T-helper 2 cell (primary cell): Measurements from ENCODE around the gene LRRC4B.

Source experiments
- DNase-seq, 5 experiments: peaks; one replicate each; pipeline versions ENCODE4 v3.0.0 to v3.0.0-alpha.2; 2012 to 2022

Gene LRRC4B

DNA sequence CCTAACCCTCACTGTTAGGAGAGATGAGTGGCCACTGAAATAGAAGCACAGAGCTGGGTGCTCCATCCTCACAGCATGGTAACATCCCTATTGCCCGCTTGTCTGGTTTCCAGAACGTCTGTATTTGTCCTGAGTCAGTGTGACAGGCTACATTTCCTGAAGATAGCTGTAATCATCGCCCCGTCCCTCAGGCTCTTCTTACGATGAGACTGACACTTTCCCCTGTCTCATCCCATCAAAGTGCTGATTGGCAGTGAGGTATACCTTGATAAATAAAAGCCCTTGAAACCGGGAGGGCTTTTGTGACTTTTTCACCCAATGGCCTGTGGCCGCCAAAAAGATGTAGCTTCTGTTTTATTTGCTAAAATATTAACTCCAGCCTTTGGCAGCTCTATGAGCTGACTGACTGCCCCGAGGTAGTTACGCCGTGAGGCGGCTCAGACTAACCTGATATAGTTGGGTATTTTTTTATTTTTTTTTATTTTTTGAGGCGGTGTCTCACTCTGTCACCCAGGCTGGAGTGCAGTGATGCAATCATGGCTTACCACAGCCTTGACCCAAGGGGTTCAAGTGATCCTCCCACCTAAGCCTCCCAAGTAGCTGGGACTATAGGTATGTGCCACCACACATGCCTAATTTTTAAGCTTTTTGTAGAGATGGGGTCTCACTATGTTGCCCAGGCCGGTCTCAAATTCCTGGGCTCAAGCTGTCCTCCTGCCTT lies 5.7 kb upstream of the LRRC4B start:
- no peak for DNase-seq

DNA sequence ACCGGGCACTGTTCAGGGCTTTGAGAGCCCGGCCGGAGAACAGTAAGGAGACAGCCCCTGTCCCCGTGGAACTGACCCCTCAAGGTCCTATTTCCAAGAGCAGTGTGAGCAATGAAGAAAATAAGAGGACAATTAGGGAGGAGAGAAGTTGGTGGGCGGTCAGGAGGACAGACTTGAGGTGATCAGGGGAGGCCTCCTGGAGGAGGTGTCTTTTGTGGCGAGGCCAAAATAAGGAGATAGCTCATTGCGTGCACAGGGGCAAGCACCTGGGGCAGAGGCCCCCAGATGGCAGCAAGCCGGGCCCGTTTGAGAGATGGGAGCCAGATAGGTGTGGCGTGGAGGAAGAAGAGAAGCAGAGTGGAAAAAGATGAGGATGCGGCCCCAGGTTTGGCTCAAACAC lies 2.8 kb upstream of the LRRC4B start:
- no peak for DNase-seq

DNA sequence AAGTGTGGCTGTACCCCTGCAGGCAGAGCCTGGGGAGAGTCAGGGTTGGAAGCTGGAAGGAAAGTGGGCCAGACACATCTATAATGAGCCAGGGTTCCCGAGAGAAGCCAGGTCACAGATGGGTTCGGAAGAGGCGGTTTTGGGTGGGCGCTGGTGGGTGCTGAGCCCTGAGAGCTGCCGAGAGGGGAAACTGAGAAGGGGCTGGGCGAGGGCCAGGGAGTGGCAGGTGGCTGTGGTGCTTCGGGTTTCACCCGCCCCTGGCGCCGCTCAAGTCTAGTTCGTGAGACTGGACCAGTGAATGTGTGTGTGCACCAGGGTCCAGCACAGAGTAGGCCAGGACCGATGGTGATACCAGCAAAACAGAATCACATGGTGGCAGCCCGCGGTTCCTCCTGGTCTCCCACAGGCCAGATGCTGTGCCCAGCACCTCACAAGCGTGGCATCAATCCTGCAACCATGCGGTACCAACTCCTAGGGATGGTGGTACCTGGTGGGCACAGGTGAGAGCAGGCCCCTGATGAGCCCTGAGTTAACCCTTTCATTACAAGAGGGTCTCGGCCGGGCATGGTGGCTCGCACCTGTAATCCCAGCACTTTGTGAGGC lies 1.8 kb upstream of the LRRC4B start:
- no peak for DNase-seq

DNA sequence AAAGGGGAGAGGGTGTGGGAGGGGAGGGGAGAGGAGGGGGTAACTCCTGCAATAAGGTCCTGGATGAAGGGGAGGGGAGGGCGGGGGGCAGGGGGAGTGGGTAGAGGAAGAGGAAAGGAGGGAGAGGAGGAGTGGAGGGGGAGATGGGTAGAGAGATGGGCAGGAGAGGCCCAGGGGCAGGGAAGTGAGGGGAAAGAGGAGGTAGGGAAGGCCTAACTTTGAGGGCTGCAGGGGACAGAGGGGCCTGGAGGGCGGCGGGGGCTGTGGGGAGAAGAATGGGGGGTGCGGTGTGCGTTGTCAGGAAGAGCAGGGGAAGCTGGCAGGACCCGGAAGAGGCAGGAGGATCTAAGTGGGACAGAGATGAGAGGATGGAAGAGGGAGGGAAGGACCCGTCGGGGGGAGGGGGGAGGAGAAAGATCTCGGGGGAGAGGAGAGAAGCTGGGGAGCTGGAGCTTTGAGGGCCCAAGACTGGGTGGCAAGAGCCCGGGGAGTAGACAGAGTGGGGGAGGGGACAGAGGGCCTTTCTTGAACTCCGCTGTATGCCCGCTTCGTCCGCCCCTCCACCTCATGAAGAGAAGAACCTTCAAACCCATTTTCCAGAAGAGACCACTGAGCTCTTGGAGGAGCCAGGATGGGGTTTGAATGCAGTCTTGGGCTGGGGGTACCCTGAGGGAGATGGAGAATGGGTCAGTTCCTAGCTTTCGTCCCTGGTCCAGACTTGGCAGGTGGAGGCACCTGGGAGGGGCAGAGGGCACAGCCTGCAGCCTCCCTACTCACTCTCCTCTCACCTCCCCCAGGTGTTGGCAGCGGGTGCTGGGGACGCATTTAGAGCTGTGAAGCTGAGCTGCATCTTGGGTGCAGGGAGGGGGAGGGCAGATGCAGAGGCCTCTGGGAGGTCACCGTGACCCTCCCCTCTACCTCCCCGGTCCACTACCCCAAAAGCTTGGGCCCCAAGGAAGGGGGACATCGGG lies 778 bp upstream of the LRRC4B start:
- DNase-seq: no peak

DNA sequence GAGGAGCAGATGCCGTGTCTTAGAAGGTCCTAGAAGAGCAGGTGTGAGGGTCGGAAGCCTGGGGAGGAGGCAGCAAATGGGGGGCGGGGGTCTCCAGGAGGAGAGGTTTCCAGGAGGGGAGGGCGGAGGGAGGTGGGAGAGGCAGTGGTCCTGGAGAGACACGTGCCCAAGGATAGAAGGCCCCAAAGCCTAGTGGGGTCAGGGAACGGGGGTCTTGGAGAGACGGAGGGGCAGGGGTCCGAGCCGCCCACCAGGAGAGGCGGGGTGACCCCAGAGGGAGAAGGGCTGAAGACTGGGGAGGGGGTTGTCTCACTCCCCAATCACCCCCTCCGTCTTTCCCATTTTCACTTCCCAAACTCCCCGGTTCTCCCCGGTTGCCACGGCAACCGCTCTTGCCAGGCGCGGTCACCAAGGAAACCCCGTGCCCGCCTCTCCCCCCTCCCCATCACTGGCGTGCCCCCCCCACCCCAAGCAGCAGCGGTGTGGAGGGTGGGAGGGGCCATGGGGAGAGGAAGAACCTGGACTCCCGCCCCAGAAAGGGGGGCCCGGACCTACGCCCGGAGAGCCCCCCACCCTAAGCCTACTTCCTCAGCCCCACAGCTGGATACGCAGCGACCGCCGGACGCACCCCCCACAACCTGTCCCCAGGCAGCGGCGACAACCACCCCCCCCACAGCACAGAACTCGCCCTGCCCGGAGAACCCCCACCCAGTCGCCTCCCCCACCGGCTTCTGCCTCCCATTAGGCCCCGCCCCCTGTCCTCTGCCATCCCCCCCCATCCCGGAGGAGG lies 988 bp downstream of the LRRC4B start:
- DNase-seq: no peak

DNA sequence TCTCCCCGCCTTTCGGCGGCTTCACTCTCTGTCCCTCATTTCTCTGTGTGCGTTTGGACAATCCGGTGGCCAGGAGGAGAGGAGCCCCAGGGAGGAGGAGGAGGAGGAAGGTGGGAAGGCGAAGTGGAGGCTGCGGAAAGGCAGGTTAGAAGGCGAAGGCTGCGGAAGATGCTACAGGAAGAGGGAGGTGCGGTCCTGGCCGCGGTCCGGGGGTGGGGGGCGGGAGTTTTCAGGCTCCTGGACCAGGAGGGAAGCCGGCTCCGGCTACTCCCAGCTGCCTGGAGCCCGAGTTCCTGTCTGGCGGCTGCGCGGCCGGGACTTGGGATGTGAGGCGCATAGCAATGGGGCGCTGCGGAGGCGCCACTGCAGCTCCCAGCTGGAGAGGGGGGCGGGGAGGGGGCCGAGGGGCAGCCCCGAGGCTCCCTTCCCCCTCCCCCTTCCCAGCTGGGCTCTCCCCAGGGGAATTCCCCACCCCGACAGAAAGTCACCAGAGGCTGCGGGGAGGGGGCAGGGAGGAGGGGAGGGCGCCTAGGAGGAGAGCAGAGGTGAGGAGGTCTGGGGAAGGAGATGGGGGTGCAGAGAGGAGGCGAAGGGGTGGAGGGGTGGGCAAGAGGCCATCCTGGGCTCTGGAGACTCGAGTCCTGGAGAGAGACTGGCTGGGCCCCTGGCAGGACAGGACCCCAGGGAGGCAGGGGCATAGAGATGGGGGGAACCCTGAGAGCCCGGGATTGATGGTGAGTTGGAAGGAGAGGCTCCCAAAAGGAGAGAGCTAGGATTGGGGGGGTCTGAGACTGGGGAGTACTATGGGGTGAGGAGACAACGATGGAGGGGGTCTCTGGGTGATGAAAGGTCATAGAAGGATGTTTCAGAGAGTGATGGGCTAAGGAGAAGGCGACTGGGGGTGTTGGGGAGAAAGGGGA lies 2.0 kb downstream of the LRRC4B start:
- DNase-seq: no peak

DNA sequence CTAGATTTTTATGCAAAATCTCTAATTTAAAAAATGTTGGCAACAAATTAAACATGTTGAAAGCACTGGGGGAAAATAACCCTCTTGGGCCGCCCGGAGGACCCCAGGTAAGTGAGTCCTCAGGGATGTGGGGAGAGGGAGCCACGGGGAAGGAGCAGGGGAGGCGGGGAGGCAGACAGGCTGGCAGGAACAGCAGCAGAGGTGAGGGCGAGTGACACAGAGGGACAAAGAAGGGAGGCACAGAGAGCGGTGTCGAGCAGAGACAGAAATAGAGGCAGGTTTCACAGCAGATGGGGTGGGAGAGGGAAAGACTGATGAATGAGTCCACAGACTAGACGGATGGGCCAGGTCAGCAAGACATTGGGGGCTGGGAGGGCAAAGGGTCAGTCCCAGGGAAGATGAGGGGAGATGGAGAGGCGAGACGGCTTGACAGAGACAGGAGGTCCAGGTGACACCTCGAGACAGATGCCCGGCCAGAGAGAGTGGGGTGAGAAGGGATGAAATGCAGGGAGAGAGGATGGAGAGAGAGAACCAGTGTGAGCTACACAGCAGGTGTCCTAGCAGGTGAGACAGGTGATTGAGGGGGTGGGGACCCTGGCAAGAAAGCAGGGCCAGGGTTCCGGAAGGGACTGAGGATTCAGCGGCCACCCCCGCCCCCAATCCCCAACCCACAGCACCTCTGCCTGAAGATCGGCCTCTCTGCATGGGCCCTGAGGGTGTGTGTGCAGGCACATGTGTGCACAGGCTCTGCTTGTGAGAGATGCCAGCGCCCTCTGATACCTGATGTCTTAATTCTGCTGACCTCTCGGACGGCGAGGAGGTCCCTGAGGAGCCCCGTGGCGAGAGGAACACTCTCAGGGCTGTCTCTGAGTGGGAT lies 3.8 kb downstream of the LRRC4B start:
- no peak for DNase-seq

DNA sequence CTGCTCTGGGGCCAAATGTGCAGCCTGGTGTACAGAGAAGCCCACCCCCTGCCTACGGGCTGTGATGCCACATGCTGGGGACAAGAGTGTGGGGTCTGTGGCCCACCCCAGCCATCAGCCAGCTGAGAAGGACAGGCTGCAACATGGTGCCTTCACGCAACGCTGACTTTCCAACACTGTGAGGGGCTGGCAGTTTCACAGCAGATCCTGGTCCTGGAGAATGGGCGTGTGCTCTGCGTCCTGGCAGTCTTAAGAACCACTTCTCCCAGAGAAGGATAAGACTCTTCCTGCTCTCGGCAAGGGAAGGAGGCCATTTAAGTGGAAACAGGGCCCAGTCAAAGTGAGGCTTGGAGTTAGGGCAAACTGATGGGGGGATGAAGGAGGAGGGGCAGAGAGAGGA lies 4.6 kb downstream of the LRRC4B start:
- DNase-seq: no peak

DNA sequence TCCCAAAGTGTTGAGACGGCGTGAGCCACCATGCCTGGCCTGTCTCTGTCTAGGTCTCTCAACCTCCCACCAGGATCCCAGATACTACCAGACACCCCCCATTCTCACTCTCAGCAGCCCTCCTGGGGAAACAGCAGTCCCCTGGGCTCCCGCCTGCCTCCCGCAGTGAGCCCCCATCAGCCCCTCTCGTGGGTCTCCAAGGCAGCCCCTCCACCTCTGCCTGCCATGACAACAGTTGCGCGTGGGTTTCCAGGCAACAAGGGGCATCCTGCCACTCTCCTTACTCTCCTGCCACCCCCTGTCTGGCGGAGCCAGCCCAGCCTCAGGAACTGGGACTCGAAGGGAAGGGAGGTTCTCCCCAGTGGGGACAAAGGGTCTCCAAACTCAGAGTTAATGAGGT lies 5.2 kb downstream of the LRRC4B start:
- no peak for DNase-seq

DNA sequence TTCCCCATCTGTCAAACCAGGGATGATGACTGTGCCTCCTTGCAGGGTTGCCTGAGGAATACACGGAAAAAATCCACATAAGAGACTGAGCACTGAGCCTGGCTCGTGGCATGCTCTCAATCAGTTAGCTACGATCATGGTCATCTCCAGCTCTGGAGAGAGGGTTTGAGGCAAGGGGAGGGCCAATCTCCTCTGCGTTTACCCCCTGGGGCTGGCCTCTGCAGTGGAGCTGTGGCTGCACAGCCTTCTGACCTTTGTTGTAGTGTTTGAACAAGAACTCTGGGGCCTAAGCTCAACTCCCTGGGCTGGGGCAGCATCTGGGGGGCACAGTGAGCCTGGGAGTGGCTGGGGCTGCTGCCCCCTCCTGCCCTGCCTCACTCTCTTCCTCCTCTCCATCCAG lies 5.9 kb downstream of the LRRC4B start:
- no peak for DNase-seq

DNA sequence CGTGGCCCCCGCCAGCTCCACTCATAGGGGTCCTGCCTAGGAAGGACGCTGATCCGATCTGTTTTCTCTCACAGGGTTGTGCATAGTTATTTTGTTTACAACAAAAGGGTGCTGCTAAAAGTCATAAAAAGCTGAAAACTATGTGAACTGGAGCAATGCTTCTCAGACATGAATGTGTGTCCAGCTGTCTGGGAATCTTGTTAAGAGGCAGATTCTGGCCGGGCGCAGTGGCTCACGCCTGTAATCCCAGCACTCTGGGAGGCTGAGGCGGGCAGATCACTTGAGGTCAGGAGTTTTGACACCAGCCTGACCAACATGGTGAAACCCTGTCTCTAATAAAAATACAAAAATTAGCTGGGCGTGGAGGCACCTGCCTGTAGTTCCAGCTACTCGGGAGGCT lies 8.6 kb downstream of the LRRC4B start:
- DNase-seq: no peak

DNA sequence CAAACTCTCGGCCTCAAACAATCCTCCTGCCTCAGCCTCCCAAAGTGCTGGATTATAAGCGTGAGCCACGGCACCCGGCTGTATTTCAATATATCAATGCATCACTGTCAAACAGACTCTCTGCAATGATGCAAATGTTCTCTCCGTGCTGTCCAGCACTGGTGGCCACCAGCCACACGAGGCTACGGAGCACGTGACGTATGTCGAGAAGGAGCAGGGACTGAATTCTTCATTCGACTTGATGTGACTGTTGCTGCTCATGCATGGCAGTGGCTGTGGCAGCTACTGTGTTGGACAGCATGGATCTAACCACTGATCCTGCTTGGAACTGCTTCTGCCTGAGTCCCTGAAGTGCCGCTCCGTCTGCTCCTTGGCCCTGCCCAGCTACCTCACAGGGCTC lies 9.8 kb downstream of the LRRC4B start:
- no peak for DNase-seq

DNA sequence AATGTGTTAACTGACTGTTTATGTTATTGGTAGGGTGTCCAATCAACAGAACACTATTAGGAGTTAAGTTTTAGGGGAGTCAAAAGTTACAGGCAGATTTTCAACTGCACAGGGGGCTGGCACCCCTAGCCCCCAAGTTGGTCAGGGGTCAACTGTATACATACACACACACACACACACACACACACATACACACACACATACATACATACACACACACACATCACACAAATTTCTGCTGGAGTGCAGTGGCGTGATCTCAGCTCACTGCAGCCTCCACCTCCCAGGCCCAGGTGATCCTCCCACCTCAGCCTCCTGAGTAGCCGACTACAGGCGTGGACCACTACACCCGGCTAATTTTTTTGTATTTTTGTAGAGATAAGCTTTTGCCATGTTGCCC lies 10.2 kb downstream of the LRRC4B start:
- DNase-seq: no peak

DNA sequence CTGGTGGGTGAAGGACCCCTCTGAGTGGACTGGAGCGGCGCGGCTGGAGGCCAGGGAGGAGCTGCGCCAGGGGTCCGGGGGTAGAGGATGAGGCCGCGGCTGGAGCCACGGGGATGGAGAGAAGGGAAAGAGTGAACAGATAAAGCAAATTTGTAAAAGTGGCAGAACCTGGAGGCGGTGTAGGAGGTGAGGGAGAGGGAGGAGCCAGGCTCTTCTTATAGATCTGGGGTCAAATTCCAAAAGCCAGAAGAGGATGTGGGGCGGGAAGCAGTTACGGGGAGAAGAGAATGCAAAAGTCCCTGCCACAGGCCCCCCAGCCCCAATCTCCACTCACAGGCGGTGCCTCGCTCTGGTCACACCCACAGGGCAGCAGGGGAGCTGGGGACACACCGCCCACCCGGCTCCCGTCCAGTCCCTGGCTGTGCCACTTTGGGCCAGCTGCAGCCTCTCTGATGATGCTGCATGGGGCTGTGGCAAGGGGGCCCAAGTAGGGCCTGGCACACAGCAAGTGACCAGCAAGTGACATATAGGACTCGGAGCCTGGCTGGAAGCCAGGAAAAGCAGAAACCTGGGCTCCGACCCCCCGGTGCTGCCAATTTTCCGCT lies 11.1 kb downstream of the LRRC4B start:
- no peak for DNase-seq

DNA sequence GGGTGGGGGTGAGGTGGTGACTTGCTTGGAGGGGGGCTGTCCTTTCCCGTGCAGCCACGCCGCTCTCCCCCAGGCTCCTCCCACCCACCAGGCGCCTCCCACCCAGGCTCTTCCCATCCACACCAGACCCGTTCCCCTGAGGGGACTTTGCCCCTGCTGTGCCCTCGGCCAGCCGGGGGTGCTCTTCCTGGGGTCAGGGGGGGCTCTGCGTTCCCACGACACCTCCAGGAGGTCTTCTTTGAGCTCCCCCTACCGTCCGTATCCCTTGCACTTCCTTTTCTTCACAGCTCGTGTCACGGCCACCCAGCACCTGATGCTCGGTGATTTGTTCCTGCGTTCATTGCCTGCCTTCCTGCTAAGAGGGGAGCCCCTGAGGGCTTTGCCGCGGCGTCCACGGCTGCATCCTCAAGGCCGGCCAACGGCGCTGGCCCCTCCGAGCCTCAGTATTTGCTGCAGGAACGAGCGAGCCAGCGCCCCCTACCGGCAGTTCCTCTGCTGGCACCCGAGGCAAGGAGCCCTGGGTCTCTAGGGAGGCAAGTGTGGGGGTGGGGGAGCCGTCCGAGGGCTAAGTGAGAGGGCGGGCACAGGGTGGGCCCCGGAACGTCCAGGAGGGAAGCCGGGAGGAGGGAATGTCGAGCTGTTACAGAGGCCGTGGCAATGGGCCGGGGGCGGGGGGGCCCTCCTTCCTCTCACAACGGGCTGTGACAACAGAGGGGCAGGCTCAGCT lies 11.8 kb downstream of the LRRC4B start:
- DNase-seq: peak; percentile 22 to 73 (median 66)

DNA sequence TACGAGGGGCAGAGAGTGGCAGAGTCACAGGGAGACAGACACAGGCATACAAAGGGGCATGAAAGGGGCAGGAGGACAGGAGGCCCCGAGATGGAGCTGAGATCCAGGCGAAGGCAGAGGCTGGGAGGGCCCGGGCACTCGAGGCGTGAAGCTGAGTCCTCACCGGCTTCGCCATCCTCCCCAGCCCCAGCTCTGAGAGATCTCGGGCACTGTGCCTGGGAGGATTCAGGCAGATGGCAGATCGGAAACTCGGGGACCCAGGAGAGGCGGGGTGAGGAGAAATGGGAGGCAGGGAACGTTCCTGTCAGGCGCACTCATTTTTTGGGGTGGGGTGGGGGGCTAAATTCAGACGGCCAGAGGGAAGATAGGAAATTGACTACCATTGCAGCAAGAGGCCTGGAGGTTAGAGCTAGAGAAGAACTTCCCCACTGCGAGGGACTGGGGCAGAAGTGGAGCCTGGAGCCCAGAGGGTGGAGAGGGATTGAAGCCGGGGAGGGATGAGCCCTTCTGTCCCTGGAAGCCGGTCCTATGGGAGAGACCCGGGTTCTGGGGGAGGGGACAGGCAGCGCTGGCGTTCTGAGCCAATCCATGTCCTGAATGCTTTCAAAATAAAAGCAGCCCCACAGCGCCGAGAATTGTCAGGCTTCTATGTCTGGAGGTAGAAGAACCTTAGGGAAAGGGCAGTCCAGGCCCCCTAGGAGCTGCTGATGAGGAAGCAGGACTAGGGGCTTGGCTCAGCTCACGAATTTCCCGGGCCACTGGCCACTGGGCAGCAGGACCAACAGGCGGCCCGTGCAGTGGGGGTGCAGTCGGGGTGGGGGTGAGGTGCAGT lies 12.6 kb downstream of the LRRC4B start:
- no peak for DNase-seq

DNA sequence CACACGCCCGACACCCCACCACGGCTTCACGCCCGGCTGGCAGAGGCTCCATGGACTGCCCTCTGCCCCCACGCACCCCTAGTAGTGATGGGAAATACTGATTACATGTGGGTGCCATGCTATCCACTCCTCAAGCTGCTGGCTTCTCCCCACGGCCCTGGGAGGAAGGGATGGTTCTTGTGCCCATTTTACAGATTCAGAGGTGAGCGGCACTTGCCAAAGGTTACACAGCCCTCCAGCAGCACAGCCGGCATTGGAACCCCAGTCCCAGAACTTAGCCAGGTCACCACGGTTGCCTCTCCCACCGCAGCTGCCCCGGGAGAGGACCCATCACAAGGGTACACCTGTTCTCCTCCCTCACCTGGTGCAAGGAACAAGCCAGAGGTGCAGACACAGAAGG lies 13.2 kb downstream of the LRRC4B start:
- no peak for DNase-seq

DNA sequence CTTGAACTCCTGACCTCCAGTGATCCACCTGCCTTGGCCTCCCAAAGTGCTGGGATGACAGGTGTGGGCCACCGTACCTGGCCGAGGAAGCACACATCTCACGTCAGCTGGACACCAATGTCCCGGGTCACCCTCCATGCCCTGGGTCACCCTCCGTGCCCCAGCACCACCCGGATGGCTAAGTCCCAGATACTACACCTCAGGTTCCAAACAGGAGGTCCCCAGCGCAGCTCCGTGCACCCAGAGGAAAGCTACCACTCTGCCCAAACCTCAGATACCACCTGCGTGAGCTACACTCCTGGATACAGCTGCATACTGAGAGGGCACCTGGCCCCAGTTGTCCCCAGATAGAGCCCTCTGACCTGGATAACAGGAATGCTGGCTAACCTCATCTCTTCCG lies 14.0 kb downstream of the LRRC4B start:
- DNase-seq: no peak
